A204.1 (cell line): ENCODE results near the gene CACNA1D.
A peak's percentile ranks its signal among the peaks of the same experiment; 100 is the strongest.
"Not testable (repeated sequence)": the region's sequence is repeated elsewhere in the genome, so short reads cannot be mapped to it uniquely, and the experiment has no call there.

Experiments
- FAIRE-seq: peaks from 2 replicates; lab custom pipeline; 2012; peaks lifted over from hg19 to GRCh38; lab: Jason Lieb, UNC

CACNA1D gene

GRCh38 chr3:53659996-53660395 lies 165.6 kb downstream of the CACNA1D start:
- no peak for FAIRE-seq

DNA sequence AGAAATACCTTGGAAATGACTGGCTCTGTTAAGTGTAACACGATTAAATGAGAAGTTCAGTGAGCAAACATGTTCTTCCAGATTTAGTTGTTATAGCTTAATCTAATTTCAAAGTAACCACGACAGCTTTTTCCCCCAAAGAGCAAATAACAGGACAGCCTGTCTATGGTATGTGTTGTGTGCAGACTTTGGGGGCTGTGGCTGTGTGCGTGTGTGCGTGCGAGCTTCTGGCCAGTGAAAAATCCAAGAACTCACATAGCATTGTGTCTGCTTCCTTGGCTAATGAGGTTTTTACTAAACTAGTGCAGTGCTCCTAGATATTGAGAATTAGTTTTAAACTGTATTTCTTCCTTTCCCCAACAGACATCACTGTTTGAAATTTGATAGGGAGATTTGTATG lies 167.1 kb downstream of the CACNA1D start:
- no peak for FAIRE-seq

DNA sequence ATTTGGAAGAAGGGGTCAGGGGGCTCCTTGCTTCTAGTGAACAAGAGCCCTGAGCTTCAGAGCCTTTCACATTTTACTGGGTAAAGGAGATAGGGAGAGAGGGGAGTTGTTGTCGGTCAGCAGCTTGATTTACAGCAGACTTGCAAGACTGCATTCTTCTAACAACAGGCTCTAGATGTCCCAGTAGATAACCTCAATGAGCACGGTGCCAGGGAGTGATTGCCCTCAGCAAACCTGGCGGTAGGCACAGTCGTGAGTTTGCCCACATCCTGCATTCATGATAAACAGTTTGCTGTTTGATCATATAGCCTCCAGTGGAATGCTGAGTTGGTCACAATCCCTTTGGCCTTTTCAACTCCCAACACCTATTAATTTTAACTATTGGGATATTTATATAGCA lies 170.4 kb downstream of the CACNA1D start:
- FAIRE-seq, result not testable (repeated sequence)

GRCh38 chr3:53665608-53666425 lies 171.4 kb downstream of the CACNA1D start:
- no peak for FAIRE-seq

DNA sequence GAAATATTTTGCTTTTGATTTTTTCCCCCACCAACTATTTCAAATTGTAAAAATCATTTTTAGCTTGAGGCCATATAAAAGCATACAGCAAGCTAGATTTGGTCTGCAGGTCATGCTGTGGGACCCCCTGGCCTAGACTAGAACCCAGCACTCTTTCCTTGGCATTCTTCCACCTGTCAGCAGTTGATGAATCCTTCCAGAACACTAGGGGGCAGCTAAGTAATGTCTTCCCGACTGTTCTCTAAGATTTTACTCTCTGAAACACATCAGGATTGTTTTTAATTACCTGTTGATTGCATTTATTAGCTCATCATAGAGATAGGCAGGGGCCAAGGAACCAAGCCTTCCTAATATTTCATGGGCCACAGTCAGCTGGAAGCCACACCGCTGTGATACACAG lies 174.5 kb downstream of the CACNA1D start:
- FAIRE-seq, result no peak

GRCh38 chr3:53670721-53671120 lies 176.3 kb downstream of the CACNA1D start:
- FAIRE-seq, result no peak

- no peak for FAIRE-seq
Observed at GRCh38 chr3:53671192-53671960, 177.0 kb downstream of the CACNA1D start.

GRCh38 chr3:53671961-53672299 lies 177.5 kb downstream of the CACNA1D start:
- FAIRE-seq, result no peak

DNA sequence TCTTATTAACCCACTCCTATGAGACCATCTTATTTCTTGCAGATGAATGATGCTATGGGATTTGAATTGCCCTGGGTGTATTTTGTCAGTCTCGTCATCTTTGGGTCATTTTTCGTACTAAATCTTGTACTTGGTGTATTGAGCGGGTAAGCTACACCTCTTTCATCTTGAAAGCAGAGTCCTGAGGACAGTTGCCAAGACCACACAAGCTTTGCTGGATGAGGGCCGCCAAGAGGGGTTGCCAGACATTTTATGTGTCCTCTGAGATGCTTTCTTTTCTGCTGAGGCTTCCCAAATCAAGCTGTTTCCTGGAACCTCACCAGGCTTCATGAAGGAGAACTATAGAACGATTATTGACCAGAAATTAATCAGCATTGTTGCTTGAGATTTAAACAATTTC lies 178.6 kb downstream of the CACNA1D start:
- FAIRE-seq, result no peak

- no peak for FAIRE-seq
Observed at GRCh38 chr3:53673722-53674350, 179.4 kb downstream of the CACNA1D start.

- no peak for FAIRE-seq
Observed at GRCh38 chr3:53674582-53674981, 180.2 kb downstream of the CACNA1D start.

- FAIRE-seq, result no peak
Observed at GRCh38 chr3:53675022-53675697, 180.7 kb downstream of the CACNA1D start.

- no peak for FAIRE-seq
Observed at GRCh38 chr3:53675942-53676341, 181.5 kb downstream of the CACNA1D start.

GRCh38 chr3:53677413-53677812 lies 183.0 kb downstream of the CACNA1D start:
- FAIRE-seq, result no peak

GRCh38 chr3:53680028-53680427 lies 185.6 kb downstream of the CACNA1D start:
- no peak for FAIRE-seq

- no peak for FAIRE-seq
Observed at GRCh38 chr3:53682807-53683206, 188.4 kb downstream of the CACNA1D start.

GRCh38 chr3:53688066-53688465 lies 193.7 kb downstream of the CACNA1D start:
- FAIRE-seq, result no peak

DNA sequence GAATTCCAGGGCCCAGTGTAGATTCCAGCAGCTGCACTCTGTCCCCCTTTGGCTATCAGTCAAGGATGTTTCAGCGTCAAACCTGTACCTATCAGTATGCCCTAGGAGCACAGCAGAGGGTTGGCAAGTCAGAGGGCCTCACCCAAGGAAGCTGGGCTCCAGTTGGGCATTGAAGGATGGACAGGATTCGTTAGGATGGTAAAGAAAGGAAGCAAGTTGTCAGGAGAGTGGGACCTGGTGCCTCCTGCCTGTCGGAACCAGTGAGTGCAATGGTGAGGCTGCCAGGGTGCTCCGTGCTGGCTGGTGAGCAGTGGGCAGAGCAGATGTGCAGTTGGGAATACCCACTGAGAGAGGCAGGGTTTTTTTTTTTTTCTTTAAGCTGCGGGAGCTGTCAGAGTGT lies 194.6 kb downstream of the CACNA1D start:
- no peak for FAIRE-seq

- FAIRE-seq, result no peak
Observed at GRCh38 chr3:53689681-53690080, 195.3 kb downstream of the CACNA1D start.

- no peak for FAIRE-seq
Observed at GRCh38 chr3:53690521-53690920, 196.1 kb downstream of the CACNA1D start.

GRCh38 chr3:53691349-53691748 lies 196.9 kb downstream of the CACNA1D start:
- FAIRE-seq, result no peak

GRCh38 chr3:53691885-53692284 lies 197.5 kb downstream of the CACNA1D start:
- peak; percentile 97 for FAIRE-seq

DNA sequence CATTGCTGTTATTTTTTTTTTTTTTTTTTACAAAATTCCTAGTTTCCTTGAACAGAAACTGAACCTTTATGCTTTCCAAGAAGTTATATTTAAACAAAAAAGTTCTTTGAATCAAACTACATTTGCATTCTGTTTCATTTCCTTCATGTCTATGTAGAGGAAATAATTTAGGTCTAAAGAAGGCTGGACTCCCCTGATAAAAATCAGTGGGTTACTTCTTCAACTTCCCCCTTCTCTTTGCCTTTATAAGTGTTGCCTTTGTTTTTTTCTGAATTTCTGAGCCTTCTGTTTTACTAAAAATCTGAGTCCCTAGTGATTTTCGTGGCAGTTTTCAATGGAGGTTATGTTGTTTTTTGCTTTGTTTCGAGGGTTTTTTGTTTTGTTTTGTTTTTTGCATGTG lies 199.0 kb downstream of the CACNA1D start:
- FAIRE-seq, result no peak
